ENCODE results near the gene KBTBD12. TPM values are rescaled to one million over a fixed set of nuclear protein-coding genes. Genes with fewer than 3 reads are reported as not detected.
"Not testable (repeated sequence)": the region's sequence is repeated elsewhere in the genome, so short reads cannot be mapped to it uniquely, and the experiment has no call there.

Gene KBTBD12
- polyA plus RNA-seq, 3 donors = 0.96 to 1.5 (median 1.0) TPM

DNA sequence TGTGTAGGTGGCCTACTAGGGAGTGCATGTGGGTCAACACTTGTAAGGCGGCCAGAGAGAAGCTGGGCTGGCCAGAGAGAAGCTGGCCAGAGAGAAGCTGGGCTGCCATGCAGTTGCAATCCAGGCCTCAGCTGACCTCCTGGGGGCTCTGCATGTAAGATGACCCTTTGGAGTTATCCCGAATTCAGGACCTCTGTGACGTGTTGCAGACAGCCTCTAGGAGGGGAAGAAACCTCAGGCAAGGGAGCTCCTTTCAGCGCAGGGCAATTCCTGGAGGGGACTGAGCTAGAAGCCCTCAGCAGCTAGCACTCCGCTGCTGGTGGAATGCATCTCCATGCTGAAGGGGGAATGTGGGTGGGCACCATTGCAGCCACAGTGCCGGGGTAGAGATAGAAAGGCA, 15.8 kb upstream of the KBTBD12 start:
- DNase-seq (ENCODE audit: extremely low read depth in 1 of 11, low read depth in 9 of 11, low spot score in 4 of 11) = no peak

DNA sequence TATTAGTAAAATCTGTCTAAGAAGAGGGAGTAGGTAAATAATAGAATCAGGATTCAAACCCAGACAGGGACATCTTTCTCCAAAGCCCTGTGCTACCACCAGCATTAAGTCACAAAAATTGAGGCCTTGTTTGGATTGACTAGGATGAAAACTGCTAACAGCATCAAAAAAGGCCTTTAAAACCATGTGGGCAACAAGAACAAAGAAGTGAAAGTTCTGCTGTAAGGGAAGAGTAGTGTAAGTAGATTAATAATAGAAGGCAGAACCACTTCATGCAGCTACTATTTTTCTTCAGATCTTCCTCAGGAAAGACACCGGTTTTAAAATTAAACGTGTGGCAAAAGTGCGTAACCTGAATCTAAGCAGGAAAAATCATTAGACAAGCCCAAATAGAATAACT, 15.3 kb upstream of the KBTBD12 start:
- no peak for DNase-seq (ENCODE audit: extremely low read depth in 1 of 11, low read depth in 9 of 11, low spot score in 4 of 11)

DNA sequence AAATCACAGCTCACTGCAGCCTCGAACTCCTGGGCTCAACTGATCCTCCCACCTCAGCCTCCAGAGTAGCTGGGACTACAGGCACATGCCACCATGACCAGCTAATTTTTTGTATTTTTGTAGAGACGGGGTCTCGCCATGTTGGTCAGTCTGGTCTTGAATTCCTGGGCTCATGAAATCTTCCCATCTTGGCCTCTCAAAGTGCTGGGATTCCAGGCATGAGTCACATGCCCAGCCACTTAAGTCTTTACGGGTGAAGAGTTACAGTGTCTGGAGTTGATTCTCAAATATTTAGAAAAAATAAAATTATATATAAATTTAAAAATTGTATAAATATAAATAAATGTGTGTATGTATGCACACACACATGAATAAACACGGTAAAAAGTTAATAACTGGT, 14.5 kb upstream of the KBTBD12 start:
- DNase-seq (ENCODE audit: extremely low read depth in 1 of 11, low read depth in 9 of 11, low spot score in 4 of 11) = no peak

DNA sequence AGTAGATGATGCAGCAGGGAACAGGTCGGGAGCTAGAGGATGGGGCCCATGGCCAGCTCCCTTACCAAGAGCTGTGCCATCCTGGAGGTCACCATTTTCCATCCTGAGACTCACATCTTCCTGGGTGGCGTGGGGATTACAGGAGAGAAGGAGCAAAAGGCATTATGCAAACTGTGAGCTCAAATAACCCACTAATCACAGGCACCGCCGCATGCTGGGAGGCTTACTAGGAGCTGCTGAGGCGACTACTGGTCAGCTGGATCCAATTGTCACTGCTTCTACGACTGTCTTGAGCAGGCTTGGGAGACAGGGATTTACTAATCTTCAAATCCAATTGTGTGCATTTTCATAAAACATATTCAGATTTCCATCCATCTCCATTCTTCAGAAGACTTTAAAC, 12.5 kb upstream of the KBTBD12 start:
- DNase-seq (ENCODE audit: extremely low read depth in 1 of 11, low read depth in 9 of 11, low spot score in 4 of 11) = no peak

DNA sequence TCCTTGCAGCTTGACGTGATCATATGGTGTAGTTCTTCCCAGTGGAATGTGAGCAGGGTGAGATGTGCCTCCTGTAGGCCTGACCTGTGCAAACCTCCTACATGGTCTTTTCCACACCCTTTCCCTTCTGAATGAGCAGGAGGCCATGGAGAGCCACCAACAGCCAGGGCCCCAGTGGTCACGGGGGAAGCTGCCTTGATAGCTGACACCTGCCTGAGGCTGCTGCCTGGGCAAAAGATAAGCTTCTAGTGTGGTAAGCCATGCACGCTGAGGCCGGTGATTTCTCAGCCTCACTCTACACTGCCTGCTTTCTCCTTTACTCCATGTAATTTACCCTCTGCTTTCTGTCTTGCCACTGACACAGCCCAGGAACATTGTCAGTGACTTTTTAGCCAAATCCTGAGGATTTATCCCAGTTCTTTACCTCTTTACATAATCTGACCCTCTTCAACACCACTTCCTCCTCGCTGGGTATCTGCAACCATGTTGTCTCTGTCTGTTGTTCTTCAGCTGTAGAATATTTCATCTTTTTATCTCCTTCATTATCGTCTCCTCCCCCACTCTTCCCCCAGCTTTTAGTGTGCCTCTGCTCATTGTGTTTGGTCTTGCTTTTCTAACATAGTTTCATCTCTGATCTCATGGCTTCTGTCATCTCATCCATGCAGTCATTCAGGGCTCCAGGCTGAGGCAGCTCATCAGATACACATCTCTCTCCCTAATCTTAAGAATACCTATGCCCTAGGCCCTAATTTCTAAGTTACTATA, 11.2 kb upstream of the KBTBD12 start:
- no peak for DNase-seq (ENCODE audit: extremely low read depth in 1 of 11, low read depth in 9 of 11, low spot score in 4 of 11)

DNA sequence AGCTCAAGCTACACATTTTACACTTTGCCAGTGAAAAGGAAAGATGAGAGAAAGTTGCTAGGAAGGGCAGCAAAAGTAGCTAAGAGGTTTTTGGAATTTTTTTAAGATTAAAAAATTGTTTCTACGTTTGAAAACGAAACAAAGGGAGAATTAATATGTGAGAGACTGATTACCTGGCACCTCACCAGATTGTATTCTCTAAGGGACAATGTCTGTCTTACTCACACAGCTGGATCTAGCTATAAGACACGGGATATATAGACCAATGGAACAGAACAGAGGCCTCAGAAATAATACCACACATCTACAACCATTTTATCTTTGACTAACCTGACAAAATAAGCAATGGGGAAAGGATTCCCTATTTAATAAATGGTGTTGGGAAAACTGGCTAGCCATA, 9.5 kb upstream of the KBTBD12 start:
- no peak for DNase-seq (ENCODE audit: extremely low read depth in 1 of 11, low read depth in 9 of 11, low spot score in 4 of 11)

DNA sequence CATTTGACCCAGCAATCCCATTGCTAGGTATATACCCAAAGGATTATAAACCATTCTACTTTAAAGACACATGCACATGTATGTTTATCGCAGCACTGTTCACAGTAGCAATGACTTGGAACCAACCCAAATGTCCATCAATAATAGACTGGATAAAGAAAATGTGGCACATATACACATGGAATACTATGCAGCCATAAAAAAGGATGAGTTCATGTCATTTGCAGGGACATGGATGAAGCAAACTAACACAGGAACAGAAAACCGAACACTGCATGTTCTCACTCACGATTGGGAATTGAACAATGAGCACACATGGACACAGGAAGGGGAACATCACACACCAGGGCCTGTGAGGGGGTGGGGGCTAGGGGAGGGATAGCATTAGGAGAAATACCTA, 8.4 kb upstream of the KBTBD12 start:
- DNase-seq (ENCODE audit: extremely low read depth in 1 of 11, low read depth in 9 of 11, low spot score in 4 of 11) = not testable (repeated sequence)

DNA sequence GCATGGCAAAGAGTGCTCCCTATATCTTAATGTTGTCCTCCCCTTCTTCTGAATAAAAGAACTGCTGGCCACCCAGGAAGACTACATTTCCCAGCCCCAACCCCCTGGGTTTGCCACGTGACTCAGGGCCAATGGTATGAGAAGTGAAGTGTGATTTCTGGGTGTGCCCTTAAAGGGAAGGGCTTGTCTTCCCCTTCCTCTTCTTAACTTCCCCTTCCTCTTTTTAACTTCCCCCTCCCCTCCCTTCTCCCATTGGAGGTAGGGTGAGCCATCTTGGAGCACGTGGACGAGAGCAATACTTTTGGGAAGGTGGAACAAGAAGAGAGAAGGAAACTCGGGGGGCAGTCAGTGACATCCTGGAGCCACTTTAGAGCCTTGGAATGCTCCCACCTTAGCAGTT, 6.8 kb upstream of the KBTBD12 start:
- DNase-seq (ENCODE audit: extremely low read depth in 1 of 11, low read depth in 9 of 11, low spot score in 4 of 11) = no peak

DNA sequence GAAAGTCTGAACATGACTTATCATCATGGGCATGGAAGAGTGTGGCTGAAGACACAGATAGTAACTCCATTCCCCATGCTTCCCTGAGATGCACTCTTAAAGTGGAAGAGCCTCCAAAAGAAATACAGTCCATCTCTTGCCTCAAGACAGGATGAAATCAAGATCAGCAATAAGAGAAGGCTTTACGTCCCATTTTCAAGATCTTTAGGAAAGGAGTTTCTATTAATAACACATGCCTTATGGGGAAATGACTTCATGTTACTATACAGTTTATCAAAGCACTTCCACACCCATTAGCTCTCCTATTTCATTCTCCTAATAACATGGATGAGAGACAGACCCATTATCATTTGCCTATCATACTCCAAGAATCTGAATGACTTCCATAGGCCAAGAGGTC, 6.1 kb upstream of the KBTBD12 start:
- no peak for DNase-seq (ENCODE audit: extremely low read depth in 1 of 11, low read depth in 9 of 11, low spot score in 4 of 11)

DNA sequence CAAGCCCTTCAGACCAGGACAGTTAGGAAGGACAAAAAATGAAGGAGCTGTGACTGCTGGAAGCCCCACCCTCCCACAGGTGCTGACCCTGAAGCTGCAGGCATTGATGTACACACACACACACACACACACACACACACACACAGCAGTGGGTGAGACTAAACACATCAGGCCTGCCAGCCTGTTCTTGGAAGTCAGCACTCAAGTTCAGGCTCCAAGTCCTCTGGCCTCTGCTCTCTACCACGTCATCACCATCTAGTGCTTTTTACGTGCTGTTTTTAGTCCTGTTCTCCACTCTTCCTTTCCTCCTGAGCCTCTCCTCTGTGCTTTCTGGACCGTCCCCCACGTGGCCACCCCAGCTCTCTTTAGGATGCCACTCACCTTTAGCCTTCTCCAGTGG, 5.4 kb upstream of the KBTBD12 start:
- DNase-seq (ENCODE audit: extremely low read depth in 1 of 11, low read depth in 9 of 11, low spot score in 4 of 11) = no peak

DNA sequence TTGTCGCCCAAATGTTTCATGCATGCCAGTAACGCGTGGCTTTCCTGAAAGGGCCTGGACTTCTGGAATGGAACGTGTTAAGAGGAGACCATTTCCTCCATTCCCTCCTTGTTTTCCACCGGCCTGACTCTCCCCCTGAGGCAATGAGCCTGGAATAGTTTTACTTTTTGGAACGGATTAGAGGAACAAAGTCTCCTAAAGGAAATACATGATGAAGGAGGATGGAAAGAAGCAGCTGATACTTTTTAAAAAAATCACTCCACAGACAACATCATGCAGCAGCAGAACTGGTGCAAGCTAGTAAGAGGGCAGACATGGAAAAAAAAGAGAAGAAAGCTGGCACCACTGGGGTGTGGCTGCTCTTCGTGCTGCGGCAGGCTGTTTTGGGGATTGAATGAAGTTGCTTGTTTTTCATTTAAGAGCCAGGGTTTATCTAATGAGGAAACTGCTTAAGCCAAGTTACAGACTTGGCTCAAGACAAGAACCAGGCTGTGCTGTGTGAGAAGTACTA, 3.6 kb upstream of the KBTBD12 start:
- DNase-seq (ENCODE audit: extremely low read depth in 1 of 11, low read depth in 9 of 11, low spot score in 4 of 11) = no peak

DNA sequence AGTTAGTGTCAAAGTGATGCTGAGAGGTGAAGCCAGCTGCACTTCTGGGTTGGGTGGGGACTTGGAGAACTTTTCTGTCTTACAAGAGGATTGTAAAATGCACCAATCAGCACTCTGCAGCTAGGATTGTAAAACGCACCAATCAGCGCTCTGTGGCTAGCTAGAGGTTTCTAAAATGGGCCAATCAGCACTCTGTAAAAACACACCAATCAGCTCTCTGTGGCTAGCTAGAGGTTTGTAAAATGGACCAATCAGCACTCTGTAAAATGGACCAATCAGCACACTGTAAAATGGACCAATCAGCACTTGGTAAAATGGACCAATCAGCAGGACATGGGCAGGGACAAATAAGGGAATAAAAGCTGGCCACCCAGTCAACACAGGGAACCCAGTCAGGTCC, 1.2 kb upstream of the KBTBD12 start:
- DNase-seq (ENCODE audit: extremely low read depth in 1 of 11, low read depth in 9 of 11, low spot score in 4 of 11) = not testable (repeated sequence)

DNA sequence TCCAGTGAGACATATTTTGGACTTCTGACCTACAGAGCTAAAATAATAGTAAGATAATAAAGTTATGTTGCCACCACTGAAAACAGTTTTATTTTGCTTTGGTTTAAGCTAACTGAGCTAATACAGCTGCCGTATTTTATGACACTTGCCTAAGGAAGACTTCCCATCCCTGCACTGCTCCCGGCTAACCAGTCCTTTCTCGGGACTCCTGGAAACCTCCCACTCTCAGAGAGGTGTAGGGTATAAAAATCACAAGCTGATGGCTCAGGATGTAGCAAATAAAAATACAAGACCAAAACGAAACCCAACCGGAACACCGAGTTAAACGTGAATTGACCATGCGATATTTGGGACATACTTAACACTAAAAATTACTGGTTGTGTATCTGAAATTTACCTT, 448 bp upstream of the KBTBD12 start:
- no peak for DNase-seq (ENCODE audit: extremely low read depth in 1 of 11, low read depth in 9 of 11, low spot score in 4 of 11)

DNA sequence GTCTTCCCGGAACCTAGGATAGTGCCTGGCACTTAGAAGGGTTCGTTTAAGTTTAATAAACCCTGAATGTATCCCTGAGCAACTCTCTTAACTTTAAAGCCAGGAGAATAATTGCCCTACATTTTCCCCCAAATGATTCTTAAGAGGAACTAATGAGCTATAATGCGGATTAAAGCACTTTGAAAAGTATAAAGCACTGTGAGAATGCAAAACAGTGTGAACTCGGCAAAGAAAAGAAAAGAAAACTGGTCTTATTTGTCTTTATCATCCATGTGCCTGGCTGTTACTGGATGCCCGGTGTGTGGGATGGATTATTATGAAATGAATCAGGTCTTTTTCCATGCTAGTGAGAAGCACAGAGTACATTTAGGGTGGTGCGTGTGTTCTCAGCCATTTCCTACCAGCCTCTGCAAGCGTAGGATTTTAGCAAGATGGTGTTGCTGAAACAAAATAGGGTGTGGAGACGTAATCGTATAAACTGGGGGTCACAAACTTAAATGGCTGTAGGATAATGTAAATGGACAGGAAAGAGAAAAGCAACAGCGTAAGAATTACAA, 983 bp downstream of the KBTBD12 start:
- DNase-seq (ENCODE audit: extremely low read depth in 1 of 11, low read depth in 9 of 11, low spot score in 4 of 11) = no peak

DNA sequence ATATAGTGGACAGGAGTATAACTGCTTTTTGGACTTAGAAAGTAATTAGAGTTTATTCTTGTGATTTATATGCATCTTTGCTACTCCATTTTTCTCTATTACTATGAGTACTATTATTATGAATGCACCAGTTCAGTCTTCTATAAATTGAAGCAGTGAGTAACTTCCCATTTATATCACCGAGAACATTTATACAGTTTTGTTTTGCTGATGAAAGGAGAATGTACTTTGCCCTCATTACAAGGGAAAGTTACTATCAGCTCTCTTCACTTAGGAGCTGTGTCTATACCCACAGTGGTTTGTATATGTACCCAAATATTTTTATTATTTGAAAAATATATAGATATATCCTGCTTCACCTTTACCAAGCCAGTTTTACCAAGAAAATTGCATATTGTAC, 5.7 kb downstream of the KBTBD12 start:
- no peak for DNase-seq (ENCODE audit: extremely low read depth in 1 of 11, low read depth in 9 of 11, low spot score in 4 of 11)

DNA sequence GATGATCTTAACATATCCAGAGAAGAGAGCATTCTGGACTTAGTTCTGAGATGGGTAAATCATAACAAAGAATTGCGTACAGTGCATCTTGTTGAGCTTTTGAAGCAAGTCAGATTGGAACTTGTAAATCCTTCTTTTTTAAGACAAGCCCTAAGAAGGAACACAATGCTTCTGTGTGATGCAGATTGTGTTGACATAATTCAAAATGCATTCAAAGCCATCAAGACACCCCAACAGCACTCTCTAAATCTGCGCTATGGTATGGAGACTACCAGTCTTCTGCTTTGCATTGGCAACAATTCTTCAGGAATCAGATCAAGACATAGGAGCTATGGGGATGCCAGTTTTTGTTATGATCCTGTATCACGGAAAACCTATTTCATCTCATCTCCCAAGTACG, 8.6 kb downstream of the KBTBD12 start:
- DNase-seq (ENCODE audit: extremely low read depth in 1 of 11, low read depth in 9 of 11, low spot score in 4 of 11) = no peak

DNA sequence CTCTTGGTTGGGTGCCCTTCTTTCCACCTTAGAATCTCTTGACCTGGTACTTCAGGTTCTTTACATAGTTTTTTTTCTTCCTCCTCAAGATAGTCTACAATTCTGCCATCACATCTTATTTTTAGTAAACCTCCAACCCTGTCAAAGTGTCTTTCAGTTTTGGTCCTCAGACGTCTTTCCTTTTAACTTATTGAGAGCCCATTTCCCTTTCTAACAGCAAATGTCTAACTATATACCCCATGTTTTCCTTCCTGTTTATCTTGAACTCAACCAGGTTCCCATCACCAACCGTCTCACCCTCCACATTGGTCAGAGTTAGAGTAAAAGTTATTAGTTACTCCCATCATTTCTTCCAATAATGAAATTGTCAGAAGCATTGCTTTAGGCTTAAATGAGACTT, 10.4 kb downstream of the KBTBD12 start:
- no peak for DNase-seq (ENCODE audit: extremely low read depth in 1 of 11, low read depth in 9 of 11, low spot score in 4 of 11)

DNA sequence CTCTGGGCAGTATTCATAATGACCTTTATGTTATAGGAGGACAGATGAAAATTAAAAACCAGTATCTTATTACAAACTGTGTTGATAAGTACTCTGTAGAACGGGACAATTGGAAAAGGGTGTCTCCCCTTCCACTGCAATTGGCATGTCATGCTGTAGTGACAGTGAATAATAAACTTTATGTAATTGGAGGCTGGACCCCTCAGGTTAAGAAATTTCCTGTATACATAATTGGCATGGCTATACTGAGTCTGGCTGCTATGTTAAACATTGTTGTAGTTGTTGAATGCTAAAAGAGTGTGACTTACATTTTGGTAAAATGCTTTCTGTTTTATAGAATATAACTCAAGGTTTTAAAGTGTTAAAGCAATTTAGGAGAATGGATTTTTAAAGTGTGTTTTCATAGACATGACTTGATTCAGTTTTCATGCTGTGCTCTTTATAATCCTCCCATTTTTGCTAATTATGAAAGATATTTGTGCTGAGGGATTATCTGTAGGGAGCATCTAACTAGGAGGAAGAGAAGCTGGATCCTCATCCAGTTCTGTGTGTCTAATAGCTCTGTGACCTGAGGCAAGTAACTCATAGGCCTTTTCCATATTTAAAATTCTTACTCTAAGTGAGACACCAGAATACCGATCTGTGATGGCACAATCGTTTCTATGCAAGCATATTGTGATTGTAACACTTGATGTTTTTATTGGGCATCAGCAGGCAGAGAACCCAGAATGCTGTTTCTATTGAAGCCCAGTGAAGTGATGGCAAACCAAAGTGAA, 13.0 kb downstream of the KBTBD12 start:
- no peak for DNase-seq (ENCODE audit: extremely low read depth in 1 of 11, low read depth in 9 of 11, low spot score in 4 of 11)

DNA sequence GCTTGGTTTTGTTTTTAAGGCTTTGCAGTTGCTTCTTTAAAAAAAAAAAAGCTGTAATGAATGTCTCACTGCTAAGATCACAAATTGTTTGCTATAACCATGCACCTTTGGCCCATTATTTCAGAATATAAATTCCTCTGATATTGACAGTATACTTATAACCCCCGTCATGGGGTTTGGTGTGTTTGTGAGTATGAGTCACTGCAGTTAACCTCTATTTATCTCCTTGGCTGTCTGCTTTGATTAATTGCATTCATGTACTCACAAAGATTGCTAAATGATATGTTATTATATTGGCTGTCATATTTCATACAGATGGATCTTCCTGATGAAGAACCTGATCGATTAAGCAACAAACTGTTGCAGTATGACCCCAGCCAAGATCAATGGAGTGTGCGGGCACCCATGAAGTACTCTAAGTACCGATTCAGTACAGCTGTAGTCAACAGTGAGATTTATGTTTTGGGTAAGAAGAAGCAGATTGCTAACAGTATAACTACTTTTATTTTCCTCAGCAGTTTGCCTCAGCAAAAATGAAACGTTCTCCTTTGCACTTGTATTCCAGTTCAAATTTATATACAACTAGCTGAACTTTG, 14.9 kb downstream of the KBTBD12 start:
- DNase-seq (ENCODE audit: extremely low read depth in 1 of 11, low read depth in 9 of 11, low spot score in 4 of 11) = no peak

DNA sequence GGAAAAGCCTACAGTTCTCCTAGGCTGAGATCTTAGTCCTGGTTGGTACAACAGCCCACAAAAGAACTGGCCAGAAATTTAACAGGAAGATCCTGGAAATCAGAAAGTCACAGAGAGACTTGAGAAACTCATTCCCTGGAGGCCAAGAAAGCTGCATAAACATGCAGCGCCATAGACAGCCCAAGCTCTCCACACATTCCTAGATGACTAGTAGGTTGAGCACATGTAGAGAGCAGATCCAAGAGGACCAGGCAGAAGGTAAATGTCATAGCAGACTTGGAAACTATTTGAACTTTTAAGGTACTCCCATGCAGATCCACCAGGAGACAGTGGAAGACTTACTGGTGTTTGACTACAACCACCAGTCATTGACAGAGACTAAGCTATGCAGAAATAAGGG, 18.4 kb downstream of the KBTBD12 start:
- no peak for DNase-seq (ENCODE audit: extremely low read depth in 1 of 11, low read depth in 9 of 11, low spot score in 4 of 11)

Measured in renal cortex interstitium (tissue), 11 donors.